GM19324 (cell line): ENCODE measurements around the gene PPM1H.
"Not testable (repeated sequence)": the region's sequence is repeated elsewhere in the genome, so short reads cannot be mapped to it uniquely, and the experiment has no call there.

Source experiments
- ATAC-seq: cut with Tn5 transposase; IDR thresholded peaks from one replicate; pipeline ENCODE4 v1.9.1; 2021; ENCODE audit warnings: mild to moderate bottlenecking, moderate library complexity; ENCODE audit not compliant: unreplicated experiment, low FRiP score

The PPM1H gene

DNA sequence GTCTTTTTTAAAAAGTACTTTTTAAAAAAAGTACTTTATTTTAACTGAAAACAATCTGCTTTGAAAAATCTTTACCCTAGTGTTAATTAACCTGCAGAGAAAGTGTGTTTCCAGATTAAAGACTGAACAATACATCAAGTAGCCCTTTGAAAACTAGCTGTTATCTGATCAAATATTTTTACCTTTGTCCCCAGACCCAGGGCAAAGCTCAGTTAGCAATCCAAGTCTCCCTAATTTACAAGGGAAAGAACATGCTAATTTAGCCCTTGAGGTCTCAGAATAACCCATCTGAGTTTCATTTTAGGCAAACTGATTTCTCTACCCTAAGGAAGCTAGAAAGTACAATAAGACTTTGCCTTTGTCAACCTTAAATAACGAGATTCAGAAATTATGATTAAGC lies 91.2 kb downstream of the PPM1H start:
- no peak for ATAC-seq

DNA sequence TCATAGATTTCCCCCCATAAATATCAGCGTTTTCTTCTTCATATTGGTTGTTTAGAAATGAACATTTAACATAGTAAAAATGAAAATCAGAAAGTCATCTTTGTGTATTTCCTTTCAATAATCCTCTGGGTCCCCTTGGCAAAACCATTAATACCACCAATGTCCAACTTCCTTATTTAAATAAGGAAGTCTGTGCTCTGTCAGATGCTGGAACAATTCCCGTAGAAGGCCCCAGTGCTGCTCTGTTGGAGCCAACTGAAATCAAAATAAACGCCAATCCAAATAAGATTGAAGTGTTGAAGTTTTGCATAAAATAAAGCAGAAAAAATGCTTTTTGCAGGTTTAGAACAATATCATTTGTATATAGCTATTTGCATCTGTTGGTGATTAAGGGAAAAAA lies 93.1 kb downstream of the PPM1H start:
- ATAC-seq, result no peak

DNA sequence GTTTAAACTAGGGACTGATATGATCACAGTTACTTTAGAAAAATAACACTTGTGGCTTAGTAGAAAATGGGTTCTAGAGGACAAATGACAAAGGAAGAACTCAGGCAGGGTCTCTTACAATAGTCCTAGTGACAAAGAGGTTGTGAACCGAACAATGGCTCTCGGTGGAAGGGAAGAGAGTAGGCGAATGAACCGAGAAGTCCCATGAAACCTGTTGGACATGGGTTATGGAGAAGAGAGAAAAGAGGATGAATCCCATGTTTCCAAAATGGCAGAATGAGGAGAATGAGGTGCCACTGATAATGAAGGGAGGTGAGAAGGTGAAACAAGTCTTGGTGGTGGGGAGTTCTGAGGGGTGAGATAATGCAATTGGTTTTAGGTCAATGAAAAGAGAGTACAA lies 94.1 kb downstream of the PPM1H start:
- no peak for ATAC-seq

DNA sequence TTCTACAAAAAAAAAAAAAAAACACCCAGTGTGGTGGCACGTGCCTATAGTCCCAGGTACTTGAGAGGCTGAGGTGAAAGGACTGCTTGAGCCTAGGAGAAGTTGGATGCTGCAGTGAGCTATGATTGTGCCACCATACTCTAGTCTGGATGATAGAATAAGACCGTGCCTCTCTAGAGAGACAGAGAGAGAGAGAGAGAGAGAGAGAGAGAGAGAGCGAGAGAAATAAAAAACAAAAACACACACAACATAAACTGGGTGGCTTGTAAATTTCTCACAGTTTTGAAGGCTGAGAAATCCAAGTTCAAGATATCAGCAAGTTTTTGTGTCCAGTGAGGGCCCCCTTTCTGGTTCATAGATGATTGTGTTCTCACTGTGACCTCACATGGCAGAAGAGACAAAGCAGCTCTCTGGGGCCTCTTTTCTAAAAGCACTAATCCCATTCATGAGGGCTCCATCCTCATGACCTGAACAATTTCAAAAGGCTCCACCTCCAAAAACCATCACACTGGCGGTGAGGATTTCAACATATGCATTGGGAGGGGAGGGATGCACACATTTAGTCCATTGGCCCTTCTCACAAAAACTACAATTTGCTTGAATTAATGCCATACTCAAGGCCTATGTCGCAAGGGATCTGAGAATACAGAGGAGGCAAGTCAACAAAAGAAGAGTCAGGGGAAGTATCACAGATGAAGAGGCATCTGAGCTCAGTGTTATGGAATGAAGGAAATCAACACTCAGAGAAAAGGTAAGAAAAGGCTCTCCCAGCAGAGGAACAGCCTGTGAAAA lies 94.9 kb downstream of the PPM1H start:
- ATAC-seq, result no peak

DNA sequence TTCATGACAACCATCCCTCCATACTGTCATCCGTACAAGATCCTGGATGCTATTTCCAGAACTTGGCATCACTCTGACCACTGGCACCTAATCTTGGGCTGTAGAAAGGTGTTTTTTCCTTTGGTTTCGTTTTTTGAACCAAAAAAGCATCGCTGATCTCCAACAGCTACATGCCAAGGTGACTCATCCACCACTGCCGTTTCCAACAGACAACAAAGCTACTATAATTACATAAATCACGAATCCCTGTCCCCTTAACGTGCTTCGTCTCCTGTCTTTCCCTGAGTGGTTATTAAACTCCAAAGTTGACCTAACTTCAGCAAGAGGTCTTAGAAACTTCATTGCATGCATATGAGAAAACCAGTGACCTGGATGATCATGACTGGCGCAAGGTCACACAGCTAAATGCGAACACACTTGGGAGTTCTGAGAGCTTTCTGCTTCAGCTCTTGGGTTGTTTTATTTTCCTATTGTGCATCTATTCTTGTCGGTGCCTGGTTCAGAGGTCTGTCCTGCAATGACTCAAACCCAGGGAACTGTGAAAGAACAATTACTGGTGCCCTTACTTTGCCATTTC lies 99.9 kb downstream of the PPM1H start:
- no peak for ATAC-seq

DNA sequence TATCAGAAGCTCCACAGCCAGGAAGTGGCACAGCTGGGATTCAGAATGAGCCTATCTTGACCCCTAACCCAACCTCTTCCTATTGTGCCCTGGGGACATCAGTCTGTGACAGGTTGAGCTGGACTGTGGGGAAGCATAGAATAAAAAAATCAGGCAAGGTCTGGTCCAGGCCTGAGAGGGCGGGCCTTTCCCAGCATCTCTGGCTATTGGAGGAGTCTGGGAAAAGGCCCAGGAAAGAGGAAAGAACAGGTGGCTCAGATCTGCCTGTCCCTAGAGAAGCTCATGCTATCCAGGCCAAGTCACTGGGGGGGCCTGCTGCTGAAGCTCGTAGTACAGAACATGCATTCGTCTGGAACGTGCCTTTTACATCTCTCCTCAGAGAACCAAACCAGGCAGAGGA lies 100.5 kb downstream of the PPM1H start:
- no peak for ATAC-seq

DNA sequence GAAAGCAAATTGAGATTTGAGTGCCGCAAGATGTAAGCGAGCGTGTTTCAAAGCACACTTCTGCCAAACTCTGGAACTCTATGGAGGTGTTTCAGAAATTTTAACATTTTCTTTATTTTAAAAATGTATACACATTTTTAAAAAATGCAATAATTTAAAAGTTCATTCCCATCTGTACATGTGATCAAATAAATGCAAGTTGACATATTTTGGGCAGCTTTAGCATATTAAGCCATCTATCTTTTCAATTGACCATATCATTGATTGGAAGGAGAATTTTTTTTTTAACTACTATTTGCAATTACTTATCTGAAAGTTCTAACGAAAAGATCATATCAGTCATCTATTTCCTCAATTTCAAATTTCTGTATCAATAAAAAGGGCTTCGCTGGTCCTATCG lies 101.3 kb downstream of the PPM1H start:
- ATAC-seq, result no peak

DNA sequence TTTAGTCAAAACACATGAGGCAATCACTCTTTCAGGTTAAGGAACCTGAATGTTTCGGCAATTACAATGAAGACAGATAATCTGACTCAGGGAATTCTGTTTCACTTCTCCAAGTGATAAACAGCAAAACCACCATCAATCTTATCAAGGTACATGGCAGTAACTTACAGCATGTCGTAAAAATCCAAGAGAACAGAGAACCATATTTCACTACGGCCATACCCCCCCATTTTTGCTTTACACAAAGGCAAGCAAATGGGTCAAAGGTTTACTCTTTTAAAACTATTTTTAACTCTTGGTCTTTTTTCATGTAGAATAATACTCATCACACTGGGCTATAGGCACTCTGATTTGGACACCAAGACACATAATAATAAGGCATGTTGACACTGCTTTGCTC lies 102.4 kb downstream of the PPM1H start:
- no peak for ATAC-seq

DNA sequence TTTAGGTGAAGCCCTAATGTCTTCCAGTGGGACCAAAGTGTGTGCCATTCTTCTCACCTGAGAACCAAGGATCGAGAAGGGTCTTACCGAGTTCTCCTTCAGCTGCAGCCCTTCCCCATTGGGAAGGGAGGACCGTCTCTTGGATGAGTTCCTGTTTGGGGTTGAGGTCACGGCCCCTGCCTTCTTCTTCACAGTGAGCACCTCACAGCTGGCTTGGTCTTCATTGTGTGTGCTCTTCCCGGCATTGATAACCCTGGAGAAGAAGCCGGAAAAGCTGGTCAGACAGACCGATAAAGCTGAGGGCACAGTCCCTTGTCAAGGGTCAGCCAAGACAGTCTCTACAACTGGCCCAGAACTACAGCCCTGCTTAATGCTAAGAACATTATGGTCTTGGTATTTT lies 102.9 kb downstream of the PPM1H start:
- ATAC-seq, result no peak

DNA sequence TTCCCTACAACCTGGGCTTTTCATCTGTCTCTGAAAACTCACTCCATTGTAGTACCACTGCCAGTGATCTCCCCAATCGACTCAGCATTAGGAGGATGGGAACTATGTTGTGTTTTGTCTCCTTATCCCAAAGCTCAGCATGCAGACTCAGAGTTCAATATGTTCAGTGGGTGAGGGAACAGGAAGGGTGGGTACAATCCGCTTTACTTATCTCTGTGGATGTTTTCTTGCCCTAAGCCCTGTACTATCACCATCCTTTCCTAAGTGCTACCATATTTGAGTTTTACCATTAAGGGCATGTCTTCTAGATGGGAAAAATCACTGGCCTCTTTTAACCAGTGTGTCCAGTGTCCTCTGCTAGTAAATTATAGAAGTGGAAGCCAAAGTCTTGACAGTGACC lies 107.1 kb downstream of the PPM1H start:
- no peak for ATAC-seq

DNA sequence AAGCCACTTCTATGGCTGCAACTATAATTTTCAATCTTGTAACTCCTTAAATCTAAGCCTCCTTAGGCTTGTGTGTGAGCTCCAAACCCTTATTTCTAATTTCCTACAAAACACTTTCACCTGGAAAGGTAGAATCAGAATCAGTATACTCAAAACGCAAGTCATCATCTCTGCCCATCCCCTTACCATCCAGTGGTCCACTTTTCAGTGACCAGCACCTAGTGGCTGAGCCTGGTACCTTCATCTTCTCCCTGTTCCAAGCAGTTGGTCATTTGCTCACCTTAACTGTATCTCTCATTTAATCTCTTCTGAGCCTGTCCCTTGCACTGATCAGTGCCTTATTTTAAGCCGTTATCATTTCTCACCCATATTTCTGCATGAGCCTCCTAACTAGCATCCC lies 107.9 kb downstream of the PPM1H start:
- ATAC-seq, result no peak

DNA sequence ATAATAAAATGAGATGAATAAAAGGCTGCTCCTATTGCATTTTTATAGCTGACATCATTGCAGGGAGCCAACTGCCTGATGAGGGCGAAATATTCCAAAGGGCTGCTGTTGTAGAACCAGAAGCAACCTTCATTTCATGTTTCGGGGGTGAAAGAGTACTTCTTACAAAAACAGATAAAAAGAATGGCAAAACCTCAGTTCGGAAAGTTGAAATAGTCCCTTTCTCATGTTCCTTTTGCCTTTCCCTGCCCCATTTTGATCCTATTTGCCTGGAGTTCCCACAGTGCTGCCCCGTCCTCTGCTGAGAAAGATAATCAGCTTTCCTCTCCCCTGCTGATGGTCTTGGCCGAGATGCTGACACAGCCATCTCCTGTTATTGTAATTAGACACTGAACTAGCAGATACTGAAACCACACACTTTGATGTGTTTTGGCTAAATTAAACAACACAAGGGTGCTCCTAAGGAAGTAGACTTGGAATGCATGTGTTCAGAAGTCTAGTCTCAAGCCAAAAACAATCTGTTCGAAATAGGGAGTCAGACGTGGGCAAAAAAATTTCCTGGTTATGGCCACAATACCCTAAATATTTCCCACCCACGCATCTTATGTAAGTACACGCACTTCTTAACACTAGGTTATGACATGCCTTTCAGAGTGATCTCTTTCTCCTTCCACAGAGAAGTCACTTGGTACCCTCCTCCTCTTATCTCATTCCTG lies 117.2 kb downstream of the PPM1H start:
- ATAC-seq, result no peak

DNA sequence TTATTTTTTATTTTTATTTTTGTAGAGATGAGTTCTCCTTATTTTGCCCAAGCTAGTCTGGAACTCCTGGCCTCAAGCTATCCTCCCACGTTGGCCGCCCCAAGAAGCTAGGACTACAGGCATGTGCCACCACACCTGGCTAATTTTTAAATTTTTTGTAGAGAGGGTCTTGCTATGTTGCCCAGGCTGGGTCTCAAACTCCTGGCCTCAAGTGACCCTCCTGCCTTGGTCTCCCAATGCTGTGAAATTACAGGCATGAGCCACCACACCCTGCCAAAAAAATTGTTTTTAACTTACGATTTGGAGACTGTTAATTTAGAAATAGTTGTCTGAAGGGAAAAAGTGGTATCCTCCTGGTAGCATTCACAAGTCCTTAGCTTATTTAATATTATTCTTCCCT lies 120.7 kb downstream of the PPM1H start:
- ATAC-seq, result no peak

DNA sequence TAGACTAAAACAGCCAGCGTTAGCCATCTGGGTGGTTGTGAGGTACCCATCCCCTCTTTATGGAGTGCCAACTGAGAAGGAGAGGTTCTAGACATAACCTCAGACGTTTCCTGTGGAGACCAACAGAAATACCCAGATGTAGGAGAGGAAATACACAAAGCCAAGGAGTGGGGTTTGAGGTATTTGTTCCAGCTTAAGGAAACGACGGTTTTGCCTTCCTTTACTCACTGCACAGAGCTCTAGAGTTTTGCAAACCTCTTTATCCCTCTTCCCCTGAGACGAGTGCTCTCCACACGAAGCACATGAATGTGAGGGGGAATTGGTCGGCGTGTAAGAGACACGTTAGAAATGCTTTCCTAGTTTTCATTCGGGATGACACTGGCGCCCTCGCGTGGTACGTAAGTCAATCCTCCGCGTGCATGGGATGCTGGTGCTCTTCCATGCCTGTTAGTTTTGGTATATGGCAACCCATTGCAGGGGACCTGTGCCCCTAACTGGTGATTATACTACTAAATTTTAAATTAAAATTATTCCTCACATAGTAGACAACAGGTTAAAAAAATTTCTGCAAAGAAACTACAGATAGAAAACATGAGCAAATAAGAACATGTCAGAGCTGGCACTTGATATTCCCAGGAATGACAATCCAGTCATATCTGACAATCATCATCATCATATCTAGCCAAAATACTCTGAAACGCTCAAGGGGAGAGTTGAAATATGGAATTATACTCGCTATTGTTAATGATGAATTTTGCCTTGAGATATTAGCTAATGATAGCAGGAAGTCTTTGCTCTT lies 121.7 kb downstream of the PPM1H start:
- peak; percentile 63 for ATAC-seq

DNA sequence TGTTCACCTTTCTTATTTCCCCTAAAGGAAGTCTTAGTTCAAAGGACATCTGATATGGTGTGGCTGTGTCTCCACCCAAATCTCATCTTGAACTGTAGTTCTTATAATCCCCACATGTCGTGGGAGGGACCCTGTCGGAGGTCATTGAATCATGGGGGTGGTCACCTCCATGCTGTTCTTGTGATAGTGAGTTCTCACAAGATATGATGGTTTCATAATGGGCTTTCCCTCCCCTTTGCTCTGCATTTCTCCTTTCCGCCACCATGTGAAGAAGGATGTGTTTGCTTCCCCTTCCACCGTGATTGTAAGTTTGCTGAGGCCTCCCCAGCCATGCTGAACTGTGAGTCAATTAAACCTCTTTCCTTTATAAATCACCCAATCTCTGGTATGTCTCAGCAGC lies 123.5 kb downstream of the PPM1H start:
- ATAC-seq, result not testable (repeated sequence)

DNA sequence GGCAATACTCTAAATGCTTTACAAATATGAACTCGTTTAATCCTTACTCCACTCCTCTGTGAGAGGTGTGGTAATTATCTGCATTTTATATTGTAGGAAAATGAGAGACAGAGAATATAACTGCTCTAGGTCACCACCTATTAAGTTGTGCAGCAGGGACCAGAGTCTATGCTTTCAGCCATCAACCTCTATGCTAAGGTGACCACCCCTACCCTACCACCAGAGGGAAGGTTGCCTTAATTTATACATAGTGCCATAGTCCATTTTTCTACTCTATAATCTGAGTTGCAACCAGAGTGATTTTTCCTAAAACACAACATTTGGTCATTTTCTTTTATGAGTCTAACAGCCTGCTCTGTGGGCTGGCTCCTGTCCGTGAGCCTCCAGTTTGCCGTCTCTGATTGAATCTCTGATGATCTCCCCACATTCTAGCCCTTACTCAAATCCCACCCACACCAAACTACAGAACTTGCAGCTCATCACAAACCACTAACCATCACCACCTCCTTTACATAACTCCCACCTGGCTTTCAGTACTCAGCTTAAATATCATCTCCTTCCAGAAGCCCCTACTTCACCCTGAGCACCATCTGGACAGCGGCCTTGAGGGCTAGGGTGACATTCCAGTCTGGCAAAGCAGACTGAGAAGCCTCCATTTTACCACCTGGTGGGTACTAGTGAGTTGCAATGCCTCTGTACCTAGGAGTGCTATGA lies 126.6 kb downstream of the PPM1H start:
- ATAC-seq, result no peak

DNA sequence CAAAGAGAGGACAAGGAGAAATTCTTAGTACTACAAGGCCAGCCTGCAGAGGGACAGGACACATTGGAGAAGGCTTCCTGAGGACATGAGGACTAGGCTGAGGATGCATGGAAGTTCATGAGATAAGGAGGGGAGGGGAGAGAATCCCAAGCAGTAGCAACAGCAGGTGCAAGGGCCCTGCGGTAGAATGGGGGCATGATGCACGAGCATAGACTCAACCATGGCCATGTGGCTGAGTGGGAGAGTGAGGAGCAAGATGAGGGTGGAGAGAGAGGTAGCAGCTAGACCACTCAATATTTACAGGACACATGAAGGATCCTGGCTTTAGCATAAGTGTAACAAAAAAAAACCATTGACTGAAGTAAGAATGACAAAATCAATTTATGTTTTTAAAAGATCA lies 128.1 kb downstream of the PPM1H start:
- ATAC-seq, result no peak

DNA sequence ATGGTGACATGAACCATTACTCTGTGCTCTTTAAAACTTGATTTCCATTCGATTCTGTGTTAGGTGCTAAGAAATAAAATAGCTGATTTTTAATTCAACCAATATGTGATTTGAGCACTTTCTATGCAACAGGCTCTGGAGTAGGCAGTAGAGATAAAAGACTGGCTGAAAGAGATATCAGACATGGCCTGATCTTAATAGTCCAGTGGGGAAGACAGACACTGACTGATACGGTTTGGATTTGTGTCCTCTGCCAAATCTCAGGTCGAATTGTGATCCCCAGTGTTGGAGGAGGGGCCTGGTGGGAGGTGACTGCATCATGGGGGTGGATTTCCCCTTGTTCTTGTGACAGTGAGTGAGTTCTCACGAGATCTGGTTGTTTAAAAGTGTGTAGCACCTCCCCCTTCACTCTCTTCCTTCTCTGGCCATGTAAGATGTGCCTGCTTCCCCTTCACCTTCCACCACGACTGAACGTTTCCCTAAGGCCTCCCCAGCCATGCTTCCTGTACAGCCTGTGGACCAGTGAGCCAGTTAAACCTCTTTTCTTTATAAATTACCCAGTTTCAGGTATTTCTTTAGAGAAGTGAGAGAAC lies 128.6 kb downstream of the PPM1H start:
- ATAC-seq, result no peak

DNA sequence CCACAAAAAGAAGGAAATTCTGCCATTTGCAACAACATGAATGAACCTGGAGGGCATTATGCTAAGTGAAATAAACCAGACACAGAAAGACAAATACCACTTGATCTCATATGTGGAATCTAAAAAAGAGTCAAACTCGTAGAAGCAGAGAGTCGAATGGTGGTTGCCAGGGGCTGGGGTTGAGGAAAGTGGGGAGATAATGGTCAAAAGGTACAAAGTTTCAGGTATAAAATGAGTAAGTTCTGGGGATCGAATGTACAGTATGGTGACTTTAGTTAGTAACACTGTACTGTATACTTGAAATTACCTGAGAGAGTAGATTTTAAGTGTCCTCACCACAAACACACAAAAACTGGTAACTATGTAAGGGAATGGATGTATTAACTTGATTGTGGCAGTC lies 129.4 kb downstream of the PPM1H start:
- ATAC-seq, result no peak

DNA sequence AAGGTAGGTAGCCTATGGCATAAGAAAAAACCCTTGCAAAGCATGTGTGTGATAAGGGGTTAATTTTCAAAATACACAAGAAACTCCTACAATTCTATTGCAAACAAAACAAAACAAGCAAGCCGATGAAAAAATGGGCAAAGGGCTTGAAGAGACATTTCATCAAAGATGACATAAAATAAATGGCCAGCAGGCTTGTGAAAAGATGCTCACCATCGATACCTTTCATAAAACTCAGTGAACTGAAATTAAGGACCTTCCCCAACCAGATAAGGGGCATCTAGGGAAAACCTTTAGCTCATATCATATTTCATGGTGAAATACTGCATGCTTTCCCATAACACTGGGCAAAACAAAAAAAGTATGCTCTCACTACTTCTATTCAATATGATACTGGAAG lies 131.2 kb downstream of the PPM1H start:
- no peak for ATAC-seq
